ENCODE data around the gene SLC49A4.

SLC49A4 gene

DNA sequence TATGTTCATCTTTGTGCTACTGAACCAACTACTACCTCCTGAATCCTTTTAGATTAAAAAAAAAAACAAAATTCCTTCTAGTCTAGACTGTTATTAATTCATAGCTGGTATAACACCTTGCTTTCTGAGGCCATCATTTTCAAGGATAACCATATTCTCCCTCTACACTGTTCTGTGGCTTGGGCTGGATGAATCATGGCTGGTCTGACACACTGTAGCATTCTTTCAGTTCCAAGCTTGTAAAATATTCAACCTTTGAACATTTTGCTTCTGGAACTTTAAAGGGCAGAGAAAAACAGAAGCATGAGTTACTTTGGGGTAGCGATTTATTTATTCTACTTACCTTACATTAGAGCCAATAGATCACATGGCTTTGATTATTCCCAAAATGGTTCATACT is 8.8 kb upstream of the SLC49A4 start:
- DNase-seq (ENCODE audit: low read depth in 2 of 2), result no peak

DNA sequence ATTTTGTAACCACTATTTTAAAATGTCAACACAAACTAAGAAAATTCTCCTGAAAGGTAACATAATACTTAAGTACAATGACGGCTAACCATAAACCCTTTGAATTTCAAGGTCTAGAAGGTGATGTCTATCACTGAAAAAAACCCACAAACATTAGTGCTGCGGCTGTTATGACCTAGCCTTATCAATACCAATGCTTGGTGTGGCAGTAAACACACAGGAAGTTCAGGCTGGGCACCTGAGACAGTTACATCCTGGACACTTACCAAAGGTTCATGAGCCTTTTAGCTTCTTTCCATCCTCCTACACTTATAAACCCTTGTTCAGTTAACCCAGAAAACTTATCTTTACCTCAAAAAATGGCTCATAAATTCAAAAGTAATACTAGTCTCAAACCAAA is 7.0 kb upstream of the SLC49A4 start:
- DNase-seq (ENCODE audit: low read depth in 2 of 2), result no peak

DNA sequence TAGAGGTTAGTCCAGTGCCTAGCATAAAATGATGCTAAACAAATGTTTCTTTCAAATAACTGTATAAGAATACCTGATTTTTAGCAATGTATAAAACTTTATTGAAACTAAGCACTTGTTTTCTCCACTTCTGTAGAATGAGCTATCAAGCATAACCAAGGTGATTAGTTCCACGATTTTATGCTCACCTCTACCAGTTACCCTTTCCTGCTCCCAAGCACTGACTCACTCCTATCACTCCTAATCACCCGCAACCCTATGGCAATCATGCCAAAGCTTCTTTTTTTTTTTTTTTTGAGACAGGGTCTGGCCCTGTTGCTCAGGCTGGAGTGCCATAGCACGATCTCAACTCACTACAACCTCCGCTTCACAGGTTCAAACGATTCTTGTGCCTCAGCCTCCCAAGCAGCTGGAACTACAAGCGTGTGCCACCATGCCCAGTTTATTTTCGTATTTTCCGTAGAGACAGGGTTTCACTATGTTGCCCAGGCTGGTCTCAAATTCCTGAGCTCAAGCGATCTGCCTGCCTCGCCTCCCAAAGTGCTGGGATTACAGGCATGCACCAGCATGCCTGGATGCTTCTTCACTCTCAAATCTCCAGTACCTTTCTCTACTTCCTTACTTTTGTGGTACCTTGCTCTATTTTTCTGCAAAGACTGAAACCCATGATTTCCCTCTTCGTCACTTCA is 5.1 kb upstream of the SLC49A4 start:
- no peak for DNase-seq (ENCODE audit: low read depth in 2 of 2)

DNA sequence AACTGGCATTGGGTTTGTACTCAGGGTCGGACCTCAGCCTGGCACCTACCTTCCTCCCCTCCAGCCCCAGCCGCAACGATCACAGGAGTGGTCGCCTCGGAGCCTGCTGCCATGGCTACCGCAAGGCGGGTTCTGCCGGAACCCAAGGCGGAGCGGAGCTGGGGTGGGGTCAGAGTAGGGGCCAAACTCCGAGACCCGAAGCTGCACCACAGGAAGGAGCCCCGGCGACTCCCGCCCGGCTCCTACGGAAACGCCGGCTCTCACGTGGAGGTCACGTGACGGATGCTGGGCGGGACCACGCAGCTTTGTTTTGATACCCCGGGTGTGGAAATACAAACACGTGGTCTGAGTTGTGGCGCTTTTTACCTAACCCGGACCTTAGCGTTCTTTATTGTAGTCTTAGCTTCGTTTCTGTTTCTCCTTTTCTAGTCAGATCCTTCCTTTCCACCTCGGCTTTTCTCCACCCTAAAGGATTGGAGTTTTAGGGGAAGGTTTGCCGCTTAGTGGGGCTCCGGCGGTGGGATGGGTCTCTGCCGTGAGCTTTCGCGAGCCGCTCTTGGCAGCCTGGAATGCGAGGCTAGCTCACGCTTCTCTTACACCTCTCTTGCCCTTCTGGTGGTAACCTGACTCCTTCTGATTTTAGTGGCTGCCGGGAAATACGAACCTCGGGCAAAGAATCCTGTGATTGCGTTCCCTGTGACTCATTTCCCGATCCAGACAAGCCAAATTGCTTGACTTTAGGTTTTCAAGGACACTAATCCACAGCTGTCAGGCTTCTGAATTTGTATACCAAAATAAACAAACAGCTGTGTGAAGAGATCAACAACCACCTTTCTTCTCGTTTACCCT is 1.1 kb upstream of the SLC49A4 start, which contains the start of gene HSPBAP1:
Gene HSPBAP1, minus strand, starts transcription at position 264 of the 849 bp plus-strand sequence. Its CDS starts 151 bp downstream, at position 113.
- DNase-seq (ENCODE audit: low read depth in 2 of 2), result peak; percentile 81 to 86

DNA sequence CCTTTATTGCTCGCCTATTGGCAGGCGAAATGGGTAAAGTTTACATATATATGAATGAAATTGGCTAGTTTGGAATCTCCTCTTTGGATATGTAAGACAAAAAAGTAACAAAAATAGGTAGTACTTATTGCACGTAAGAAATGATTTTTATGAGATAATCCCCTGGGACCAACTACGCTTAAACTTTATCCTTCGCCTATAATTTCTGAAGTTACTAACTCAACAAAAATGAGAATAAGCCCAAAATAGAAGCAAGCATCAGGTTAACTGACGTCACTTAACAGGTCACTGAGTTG is 438 bp upstream of the SLC49A4 start:
- DNase-seq (ENCODE audit: low read depth in 2 of 2), result no peak

DNA sequence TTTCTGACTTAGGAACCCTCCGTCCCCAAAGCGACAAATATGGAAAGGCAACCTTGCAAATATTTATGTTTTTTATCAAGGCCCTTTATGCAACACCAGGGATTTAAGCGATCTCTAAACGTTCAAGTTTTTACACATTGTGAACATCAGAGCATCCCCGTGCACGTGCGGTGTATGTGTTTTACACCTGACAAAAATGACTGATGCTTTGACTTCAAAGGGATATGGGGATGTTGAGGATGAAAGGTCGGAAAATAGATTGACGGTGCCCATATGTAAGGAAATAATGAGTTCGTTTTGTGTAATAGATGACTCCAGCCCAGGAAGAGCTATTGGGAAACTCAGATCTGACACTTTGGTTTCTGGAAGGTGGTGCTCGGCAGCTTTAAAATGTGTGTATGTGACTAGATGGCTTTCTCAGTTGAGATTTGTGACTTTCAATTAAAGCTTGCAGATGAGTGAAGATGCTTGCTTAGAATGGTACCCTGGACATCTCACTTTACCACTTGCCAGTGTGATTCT is 866 bp downstream of the SLC49A4 start:
- no peak for DNase-seq (ENCODE audit: low read depth in 2 of 2)

DNA sequence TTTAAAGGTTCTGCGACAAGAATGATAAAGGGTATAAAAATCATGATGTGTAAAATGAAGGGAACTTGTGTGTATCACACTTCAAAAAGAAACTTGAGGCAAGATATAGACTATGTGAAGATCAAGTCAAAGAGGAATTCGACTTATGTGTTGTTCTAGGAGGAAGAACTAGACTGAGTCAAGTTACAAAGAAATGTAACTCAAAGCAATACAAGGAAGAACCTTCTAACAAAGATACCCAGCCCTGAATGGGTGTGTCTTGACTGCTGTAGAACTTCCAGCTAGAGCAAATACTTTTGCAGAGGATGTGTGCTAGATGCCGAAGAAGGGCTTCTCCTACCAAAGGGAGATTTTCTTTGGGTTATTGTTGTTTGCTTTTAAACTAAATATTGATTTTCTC is 2.4 kb downstream of the SLC49A4 start:
- DNase-seq (ENCODE audit: low read depth in 2 of 2), result no peak

DNA sequence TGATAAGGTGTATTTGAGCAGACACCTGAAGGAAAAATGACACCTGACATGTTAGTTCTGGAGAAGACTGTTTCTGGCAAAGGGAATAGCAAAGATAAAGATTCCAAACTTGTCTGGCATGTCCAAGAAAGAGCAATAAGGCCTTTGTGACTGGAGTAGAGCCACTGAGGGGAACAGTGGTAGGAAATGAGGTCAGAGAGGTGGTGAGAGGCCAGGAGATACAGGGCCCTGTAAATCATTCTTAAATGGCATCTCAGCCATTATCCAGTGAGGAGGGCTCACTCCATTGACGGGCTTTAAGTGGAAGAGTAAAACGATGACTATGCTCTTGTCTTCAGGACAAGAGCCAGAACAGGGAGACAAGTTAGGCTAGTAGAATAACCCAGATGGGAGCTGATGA is 4.5 kb downstream of the SLC49A4 start:
- DNase-seq (ENCODE audit: low read depth in 2 of 2), result no peak

DNA sequence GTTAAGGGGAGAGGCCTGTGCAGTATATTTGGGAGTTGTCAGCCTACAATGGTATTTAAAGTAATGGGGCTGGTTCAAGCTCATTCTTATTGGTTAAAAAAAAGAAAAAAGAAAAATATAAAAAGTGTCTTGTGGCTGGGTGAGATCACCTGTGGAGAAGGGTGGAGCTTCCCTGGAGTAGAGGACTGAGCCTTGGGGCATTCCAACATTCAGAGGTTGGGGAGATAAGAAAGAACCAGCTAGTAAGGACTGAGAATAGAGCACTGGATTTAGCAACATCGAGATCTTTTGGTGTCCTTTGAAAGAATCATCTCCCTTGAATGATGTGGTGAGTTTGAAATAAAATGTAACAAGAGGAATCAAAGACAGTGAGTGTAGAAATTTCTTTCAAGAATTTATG is 5.2 kb downstream of the SLC49A4 start:
- DNase-seq (ENCODE audit: low read depth in 2 of 2), result no peak

DNA sequence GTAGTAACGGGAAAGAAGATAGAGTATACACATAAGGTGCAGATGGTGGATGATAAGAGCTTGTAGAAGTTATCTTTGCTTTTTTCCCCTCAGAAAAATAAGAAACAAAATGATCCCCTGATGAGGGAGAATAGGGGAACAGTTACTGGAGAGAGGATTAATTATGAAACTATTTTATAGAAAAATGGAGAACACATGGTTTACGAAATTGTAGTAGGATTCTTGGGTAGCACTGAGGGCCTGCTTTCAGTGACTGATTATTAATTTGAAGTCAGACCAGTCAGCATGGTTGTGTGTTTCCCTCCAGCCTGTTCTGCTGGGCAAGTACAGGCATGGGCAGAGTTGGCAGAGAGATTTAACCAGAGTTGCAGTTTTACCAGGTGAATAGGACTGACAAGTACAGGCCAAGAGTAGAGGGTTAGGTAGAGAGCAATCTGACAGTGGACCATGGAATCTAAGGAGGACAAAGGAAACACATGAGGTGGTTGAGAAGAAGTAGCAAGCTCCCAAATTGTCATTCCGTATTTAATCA is 5.9 kb downstream of the SLC49A4 start:
- DNase-seq (ENCODE audit: low read depth in 2 of 2), result no peak

DNA sequence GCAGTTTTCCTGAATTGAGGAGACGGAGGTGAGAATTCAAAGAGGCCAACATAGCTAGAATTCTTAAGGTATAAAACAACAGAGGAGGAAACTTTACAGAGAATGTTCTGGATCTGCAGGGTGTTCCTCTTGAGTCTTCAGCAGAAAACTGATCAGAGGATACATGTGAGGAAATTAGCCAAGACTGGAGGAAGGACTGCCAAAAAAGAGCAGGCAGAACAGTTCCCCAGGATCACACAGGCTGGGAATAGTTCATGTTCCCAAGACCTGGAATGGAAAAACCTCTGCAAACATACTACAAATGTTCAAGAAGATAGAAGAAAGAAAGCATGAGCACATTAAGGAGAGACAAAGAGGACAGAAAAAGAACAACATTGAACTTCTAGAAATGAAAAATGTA is 7.5 kb downstream of the SLC49A4 start:
- no peak for DNase-seq (ENCODE audit: low read depth in 2 of 2)

DNA sequence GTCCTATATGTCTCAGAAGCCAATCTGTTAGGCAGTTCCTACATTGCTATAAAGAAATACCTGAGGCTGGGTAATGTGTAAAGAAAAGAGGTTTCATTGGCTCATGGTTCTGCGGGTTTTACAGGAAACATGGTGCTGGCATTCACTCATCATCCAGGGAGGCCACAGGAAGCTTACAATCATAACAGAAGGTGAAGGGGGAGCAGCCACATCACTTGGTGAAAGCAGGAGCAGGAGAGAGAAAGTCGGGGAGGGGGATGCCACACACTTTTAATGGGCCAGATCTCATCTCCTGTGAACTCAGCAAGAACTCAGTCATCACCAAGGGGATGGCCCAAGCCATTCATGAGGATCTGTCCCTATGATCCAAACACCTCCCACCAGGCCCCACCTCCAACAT is 9.1 kb downstream of the SLC49A4 start:
- DNase-seq (ENCODE audit: low read depth in 2 of 2), result no peak

DNA sequence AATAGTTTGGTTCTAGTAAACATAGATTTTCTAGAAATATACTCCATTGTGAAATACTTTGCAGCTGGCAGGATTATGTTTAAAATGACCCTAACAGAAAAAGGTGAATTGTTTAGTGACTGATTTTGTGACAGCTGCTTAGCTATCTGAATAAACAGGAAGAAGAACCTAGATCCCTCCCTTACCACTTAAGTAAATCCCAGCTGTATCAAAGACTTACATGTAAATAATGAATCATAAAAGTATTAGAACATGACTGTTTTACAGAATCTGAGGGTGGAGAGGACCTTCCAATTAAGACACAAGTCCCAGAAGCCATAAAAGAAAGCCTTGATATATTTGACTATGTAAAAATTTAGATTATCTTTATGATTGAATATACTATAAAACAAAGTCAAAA is 15.9 kb downstream of the SLC49A4 start:
- no peak for DNase-seq (ENCODE audit: low read depth in 2 of 2)

DNA sequence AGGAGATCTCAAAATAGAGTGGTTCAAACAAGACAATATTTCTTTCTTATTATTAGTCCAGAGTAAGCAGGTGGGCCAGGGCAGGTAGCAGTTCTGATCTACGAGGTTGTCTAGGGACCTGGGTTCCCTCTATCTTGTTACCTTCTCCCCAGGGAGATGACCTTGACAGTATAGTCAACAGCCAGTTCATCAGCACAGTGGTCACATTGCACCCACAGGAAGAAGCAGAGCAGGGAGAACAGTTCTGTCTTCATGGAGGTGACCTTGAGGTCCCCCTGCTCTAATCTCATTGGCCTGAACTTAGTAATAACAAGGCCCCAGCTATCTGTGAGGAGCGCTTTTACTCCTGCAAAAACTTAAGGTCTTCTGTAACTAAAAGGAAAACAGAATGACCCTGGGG is 21.7 kb downstream of the SLC49A4 start:
- DNase-seq (ENCODE audit: low read depth in 2 of 2), result no peak

DNA sequence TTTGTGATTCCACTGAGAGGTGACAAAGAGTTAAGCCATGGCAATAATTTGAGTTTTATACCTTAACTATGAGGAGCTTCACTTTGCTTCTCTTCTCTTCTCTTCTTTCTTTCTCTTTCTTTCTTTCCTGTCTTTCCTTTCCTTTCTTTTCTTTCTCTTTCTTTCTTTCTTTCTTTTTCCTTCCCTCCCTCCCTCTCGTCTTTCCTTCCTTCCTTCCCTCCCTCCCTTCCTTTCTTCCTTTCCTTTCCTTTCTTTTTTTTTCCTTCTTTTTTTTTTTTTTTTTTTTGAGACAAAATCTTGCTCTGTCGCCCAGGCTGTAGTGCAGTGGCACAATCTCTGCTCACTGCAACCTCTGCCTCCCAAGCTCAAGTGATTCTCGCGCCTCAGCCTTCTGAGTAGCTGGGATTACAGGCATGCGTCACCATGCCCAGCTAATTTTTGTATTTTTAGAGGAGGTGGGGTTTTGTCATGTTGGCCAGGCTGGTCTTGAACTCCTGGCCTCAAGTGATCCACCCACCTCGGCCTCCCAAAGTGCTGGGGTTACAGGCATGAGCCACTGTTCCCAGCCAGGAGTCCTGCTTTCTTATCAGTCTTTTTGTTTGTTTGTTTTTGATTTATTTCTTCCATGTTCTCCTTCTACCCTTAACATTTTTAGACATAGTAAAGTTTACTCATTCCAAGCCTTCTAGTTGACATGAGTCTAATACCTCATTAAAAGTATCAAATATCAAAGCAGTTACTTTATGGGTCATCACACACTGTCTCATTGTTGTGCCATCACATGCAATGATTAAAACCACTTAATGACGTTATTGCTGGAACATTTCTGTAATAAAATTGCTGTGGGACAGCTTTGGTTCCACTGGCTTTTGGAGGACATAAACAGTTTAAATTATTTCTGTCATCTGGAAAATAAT is 29.9 kb downstream of the SLC49A4 start:
- no peak for DNase-seq (ENCODE audit: low read depth in 2 of 2)

DNA sequence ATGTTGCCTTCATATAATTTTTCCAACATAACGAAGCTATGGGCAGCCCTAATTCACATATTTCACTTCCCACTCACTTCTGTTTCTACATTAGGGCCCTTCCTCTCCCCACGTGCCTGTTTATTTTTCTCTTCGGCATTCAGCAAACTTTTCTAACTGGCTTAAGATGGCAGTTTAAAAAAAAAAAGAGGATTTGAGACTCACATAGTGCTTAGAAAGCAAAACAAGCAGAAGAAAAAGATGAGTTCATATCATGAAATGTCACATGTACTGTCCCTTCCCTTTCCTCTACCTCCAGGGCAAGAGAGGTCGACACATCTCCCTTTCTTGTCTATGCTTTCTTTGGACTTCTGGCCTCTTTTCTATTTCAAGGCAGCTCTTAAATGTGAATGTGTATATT is 30.6 kb downstream of the SLC49A4 start:
- no peak for DNase-seq (ENCODE audit: low read depth in 2 of 2)

DNA sequence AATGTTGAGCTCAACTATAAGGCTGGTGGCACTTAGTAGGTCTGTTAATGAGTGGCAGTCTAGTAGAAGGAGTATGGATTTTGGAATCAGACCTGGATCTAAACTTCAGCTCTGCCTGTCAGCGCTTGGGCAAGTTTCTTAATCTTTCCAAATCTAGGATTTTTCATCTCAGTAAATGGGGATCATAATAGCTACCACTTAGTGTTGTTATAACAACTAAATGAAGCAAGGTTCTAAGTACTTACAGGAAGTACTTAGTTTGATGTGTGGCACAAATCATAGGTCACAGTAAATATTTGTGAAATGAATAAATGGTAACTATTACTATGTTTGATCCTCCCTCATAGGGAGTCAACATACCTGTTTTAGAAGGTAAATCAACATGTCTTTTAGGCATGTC is 31.4 kb downstream of the SLC49A4 start:
- no peak for DNase-seq (ENCODE audit: low read depth in 2 of 2)

DNA sequence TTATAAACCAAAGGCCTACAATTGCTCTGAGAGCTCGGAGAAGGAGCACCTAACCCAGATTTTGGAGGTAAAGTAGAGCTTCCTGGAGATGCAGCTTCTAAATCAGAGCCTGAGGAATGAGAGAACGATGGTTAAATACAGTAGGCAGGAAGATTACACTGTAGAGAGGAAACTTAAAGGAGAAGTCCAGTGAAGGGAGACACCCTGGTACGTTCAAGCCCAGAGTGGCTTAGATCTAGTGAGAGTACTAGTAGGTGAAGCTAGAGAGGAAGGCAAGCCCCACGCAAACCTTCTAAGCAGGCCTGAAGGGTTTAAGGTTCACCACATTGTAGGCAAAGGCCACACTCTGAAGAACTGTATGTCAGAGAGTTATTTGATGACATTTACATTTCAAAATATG is 33.4 kb downstream of the SLC49A4 start:
- no peak for DNase-seq (ENCODE audit: low read depth in 2 of 2)

DNA sequence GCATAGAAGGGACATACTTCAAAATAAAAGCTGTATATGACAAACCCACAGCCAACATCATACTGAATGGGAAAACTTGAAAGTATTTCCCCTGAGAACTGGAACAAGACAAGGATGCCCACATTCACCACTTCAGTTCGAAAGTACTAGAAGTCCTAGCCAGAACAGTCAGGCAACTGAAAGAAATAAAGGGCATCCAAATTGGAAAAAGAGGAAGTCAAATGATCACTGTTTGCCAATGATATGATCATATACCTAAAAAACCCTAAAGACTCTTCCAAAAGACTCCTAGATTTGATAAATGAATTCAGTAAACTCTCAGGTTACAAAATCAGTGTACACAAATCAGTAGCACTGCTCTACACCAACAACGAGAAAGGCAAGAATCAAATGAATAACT is 40.7 kb downstream of the SLC49A4 start:
- DNase-seq (ENCODE audit: low read depth in 2 of 2), result no peak

DNA sequence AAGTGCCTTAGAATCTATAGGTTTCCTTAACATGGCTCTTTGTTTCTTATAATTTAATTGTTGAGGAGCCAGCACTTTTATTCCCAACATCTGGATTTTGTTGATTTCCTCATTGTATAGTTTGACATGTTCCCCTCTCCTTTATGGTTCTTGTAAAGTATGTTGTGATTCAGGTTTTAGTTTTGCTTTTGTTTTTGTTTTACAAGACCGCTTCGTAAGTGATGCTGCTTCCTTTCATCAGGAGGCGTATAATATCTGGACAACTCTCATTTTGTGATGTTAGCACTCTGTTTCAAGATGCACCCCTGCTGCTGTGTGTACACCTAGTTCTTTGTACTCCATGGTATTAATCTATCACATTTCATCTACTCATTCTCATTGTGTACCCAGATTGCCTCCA is 48.7 kb downstream of the SLC49A4 start:
- DNase-seq (ENCODE audit: low read depth in 2 of 2), result no peak

DNA sequence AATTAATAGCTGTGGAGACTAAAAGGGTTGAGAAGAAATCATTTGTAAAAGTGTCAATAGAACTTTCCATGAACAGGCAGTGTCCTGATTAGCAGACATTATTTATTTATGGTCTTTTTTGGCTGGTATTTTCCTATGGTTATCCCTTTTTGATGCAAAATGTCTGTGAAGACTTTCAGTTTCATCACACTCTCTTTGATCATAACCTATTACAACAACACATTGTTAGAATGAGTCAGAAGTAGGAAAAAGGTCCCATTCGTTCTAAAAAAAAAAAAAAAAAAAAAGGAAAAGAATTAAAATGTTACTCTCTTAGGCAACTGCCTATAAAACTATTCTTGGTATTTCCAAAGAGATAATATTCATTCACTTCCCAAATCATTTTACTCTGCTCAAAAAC is 62.1 kb downstream of the SLC49A4 start:
- DNase-seq (ENCODE audit: low read depth in 2 of 2), result no peak

DNA sequence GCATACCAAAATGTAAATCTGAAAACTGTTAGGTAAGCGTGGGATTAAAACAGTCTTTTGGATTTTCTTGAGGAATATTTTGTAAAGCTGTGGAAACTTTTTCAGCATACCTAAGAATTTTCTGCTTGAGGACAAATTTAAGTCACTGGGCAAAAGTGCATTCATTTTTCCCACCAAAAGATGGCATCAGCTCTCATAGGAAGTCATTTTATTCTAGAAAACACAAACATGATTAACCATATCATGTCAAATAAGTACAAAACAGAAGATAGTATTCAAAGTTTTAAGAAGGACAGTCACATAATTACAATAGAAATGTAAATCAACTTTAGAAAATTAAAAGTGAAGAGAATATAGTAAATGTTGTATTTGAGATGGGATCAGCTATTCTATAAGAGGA is 63.5 kb downstream of the SLC49A4 start:
- no peak for DNase-seq (ENCODE audit: low read depth in 2 of 2)

Data from stimulated activated CD8-positive, alpha-beta memory T cell treated with anti-CD3 and anti-CD28 coated beads, Interleukin-2, amount 100 ng/mL, for 1 hour (primary cell).